GM19025 (cell line): ENCODE data around the gene OR2H1.

Experiments
- ATAC-seq: cut with Tn5 transposase; IDR thresholded peaks from one replicate; pipeline ENCODE4 v1.9.1; 2021; ENCODE audit warnings: mild to moderate bottlenecking, low read depth, moderate library complexity; ENCODE audit not compliant: unreplicated experiment

Gene OR2H1

GRCh38 chr6:29507319-29507718 is 50.4 kb downstream of the OR2H1 start:
- ATAC-seq = no peak

DNA sequence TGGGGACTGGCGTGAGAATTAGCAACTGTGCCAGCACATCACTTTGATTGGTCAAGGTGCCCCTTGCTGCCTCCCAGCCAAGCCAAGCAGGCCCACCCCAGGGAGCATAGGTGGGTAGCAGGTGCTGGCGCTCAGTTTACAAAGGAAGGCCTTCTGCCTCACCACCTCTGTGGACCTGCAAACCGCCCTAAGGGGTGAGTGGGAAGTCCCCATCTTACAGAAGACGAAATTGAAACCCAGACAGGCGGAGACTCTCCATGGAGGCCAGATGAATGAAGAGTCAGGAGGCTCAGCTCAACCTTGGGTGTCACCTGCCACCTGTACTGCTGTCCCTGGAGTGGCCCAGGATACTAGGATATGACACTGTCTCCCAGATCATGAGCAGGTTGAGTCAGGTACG is 52.3 kb downstream of the OR2H1 start:
- ATAC-seq = peak; percentile 97

- no peak for ATAC-seq
Measured at GRCh38 chr6:29509711-29510110, 52.8 kb downstream of the OR2H1 start.

- ATAC-seq = no peak
Measured at GRCh38 chr6:29510202-29510601, 53.2 kb downstream of the OR2H1 start.

DNA sequence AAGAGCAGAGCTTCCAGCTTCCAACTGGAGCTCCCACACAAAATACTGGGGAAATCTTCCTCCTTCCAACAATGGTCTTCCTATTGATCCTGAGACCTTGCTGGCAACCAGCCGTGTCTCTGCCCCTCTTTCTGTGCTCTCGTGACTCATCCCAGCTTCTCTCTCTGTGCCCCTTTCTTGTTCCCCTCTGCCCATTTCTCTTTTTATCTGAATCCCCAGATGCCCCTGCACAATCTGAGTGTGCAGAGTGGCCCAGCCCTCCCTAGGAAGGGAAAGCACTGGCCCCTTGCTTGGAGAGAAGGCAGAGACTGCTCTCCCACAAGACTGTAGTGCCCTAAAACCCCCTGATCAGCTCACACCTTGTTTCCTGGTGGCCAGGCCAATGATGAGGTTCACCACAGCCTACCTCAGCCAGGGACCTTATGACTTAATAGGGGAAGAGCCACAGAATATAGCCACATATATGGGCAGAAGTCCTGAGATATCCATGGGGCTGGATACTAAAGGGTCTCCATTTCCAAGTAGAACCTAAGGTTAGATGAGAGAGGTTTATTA is 53.9 kb downstream of the OR2H1 start:
- ATAC-seq = no peak
